ENCODE data around the gene PNKD. TPM values are rescaled to one million over a fixed set of nuclear protein-coding genes. Genes with fewer than 3 reads are reported as not detected.

Gene PNKD
- total RNA-seq, 1 experiment from 2014 or later, result 49.8 TPM

- TF ChIP-seq FOXP1 (CRISPR knock-in tag; IDR thresholded peaks at IDR 0.05; ENCODE audit: borderline replicate concordance), result peak; percentile 31; the same call in 1 of the 2 replicates
- peak; percentile 33; the same call in 1 of the 2 replicates for TF ChIP-seq ZNF219 (CRISPR knock-in tag; IDR thresholded peaks at IDR 0.05; ENCODE audit: borderline replicate concordance)
- no peak for TF ChIP-seq SMAD3 (CRISPR knock-in tag; IDR thresholded peaks at IDR 0.05; ENCODE audit: borderline replicate concordance)
- no peak for TF ChIP-seq JAZF1 (CRISPR knock-in tag; IDR thresholded peaks at IDR 0.05)
- no peak; the same call in 1 of the 2 replicates for TF ChIP-seq JUN (CRISPR knock-in tag; IDR thresholded peaks at IDR 0.05)
- no peak for TF ChIP-seq NFYB (CRISPR knock-in tag; conservative IDR thresholded peaks at IDR 0.05; ENCODE audit: low read depth)
Observed at GRCh38 chr2:218395826-218396687, 125.7 kb downstream of the PNKD start (continued).

Small RNAs within 50 kb of the gene (microRNA-seq; reads per million reads assigned to microRNA genes)
- not detected for gene MIR6513 (ENCODE audit: borderline number of aligned reads)
- not detected for gene MIR6810 (ENCODE audit: borderline number of aligned reads)

Other genes with a start within 250 kb of the PNKD start
- 0.31 to 0.64 TPM (median 0.57 TPM) in 3 replicates for gene RUFY4, start 201.3 kb upstream of the PNKD start, total RNA-seq (2021)
- gene CXCR2, start 144.5 kb upstream of the PNKD start, total RNA-seq (2021), result 0.34 to 0.96 TPM (median 0.87 TPM) in 3 replicates
- gene CXCR1, start 103.6 kb upstream of the PNKD start, total RNA-seq (2021), result not detected in 3 replicates
- gene ARPC2, start 53.3 kb upstream of the PNKD start, total RNA-seq (2021), result 169 to 184 TPM (median 173 TPM) in 3 replicates
- 0.20 to 0.39 TPM (median 0.25 TPM) in 3 replicates for gene GPBAR1, start 9.5 kb upstream of the PNKD start, total RNA-seq (2021)
- 113 to 125 TPM (median 115 TPM) in 3 replicates for gene AAMP, start 382 bp upstream of the PNKD start, total RNA-seq (2021)
- 23.5 to 30.1 TPM (median 26.5 TPM) in 3 replicates for gene TMBIM1, start 22.0 kb downstream of the PNKD start, total RNA-seq (2021)
- gene CATIP, start 86.3 kb downstream of the PNKD start, total RNA-seq (2021), result 0.25 to 0.26 TPM in 2 of 3 replicates, not detected in the other
- 0.25 to 0.55 TPM (median 0.31 TPM) in 3 replicates for gene SLC11A1, start 111.8 kb downstream of the PNKD start, total RNA-seq (2021)
- 25.4 to 27.9 TPM (median 27.4 TPM) in 3 replicates for gene CTDSP1, start 129.3 kb downstream of the PNKD start, total RNA-seq (2021)
- 2.9 to 3.8 TPM (median 3.0 TPM) in 3 replicates for gene VIL1, start 148.6 kb downstream of the PNKD start, total RNA-seq (2021)

All from WTC11 (cell line).